GM12878 (cell line): Measurements from ENCODE around the gene AMH.
"Not testable (repeated sequence)": the region's sequence is repeated elsewhere in the genome, so short reads cannot be mapped to it uniquely, and the experiment has no call there.

Experiments
- BHLHE40 ChIP-seq, 2 experiments: fragments of 450-650 bp in 1 of 2; IDR thresholded peaks; 2 replicates each; pipeline ENCODE4 v1.6.1; 2011 to 2017; ENCODE audit warnings: low read depth in 2 of 2, borderline replicate concordance in 1 of 2, improper control_type of control experiment in 1 of 2, low read length in 1 of 2, mild to moderate bottlenecking in 1 of 2
- CHD1 ChIP-seq: IDR thresholded peaks from 2 replicates; pipeline ENCODE4 v1.6.1; 2012; ENCODE audit warnings: low read depth, low read length, improper control_type of control experiment
- CTCF ChIP-seq, 3 experiments: IDR thresholded peaks in 2 of 3; conservative IDR thresholded peaks in 1 of 3; 2 replicates each; pipeline ENCODE4 v1.5.1; 2011; ENCODE audit warnings: low read depth in 3 of 3, low read length in 3 of 3, mild to moderate bottlenecking in 3 of 3, control low read depth in 2 of 3, moderate library complexity in 2 of 3, inconsistent platforms in 1 of 3, mixed read lengths in 1 of 3; ENCODE audit not compliant: control insufficient read depth in 2 of 3, insufficient read depth in 1 of 3; ENCODE audit errors: extremely low read depth in 1 of 3
- EP300 ChIP-seq, 2 experiments: fragments of 150-350 bp in 1 of 2; IDR thresholded peaks; 2 replicates each; pipeline ENCODE4 v1.6.1; 2011 to 2012; ENCODE audit warnings: low read depth in 2 of 2, low read length in 2 of 2, borderline replicate concordance in 1 of 2, improper control_type of control experiment in 1 of 2, inconsistent platforms in 1 of 2; ENCODE audit not compliant: control insufficient read depth in 1 of 2
- EZH2 ChIP-seq: IDR thresholded peaks from 2 replicates; pipeline ENCODE4 v1.6.1; 2012; ENCODE audit warnings: low read depth, mild to moderate bottlenecking, control low read depth, inconsistent platforms, low read length, borderline replicate concordance; ENCODE audit not compliant: control insufficient read depth
- GABPA ChIP-seq: IDR thresholded peaks from 2 replicates; pipeline ENCODE4 v1.6.1; 2014; ENCODE audit warnings: antibody characterized with exemption, low read depth, mild to moderate bottlenecking, inconsistent platforms
- JUND ChIP-seq: IDR thresholded peaks from 2 replicates; pipeline ENCODE4 v1.6.1; 2012; ENCODE audit warnings: low read depth, mild to moderate bottlenecking, low read length, improper control_type of control experiment, moderate library complexity
- NFIC ChIP-seq: IDR thresholded peaks from 2 replicates; pipeline ENCODE4 v1.6.1; 2012; ENCODE audit warnings: low read depth, mild to moderate bottlenecking, inconsistent platforms, low read length, moderate library complexity
- POLR2A ChIP-seq: IDR thresholded peaks from 2 replicates; pipeline ENCODE4 v1.6.1; 2011; ENCODE audit warnings: low read depth, mild to moderate bottlenecking, low read length
- POLR2AphosphoS5 ChIP-seq: IDR thresholded peaks from 2 replicates; pipeline ENCODE4 v1.6.1; 2011; ENCODE audit warnings: mild to moderate bottlenecking, low read length, inconsistent platforms
- SREBF1 ChIP-seq: IDR thresholded peaks from 2 replicates; pipeline ENCODE4 v1.6.1; 2012; ENCODE audit warnings: mild to moderate bottlenecking, low read length
- ZNF217 ChIP-seq: fragments of 450-650 bp; IDR thresholded peaks from 2 replicates; pipeline ENCODE4 v1.6.1; 2017; ENCODE audit warnings: antibody characterized with exemption, mild to moderate bottlenecking
- ZZZ3 ChIP-seq: IDR thresholded peaks from 2 replicates; pipeline ENCODE4 v1.6.1; 2011; ENCODE audit warnings: low read depth; ENCODE audit not compliant: control insufficient read depth, insufficient read length

GRCh38 chr19:2281265-2282061 lies 32.3 kb downstream of the AMH start:
- TF ChIP-seq POLR2A; BHLHE40 (IDR thresholded peaks at IDR 0.05; ENCODE audit: borderline replicate concordance in 1 of 2, low read depth in 2 of 2, low read length in 1 of 2); CHD1; CTCF (IDR thresholded peaks at IDR 0.05 in 2 of 3, conservative IDR thresholded peaks at IDR 0.05 in 1 of 3; ENCODE audit: control insufficient read depth in 2 of 3, extremely low read depth in 1 of 3, insufficient read depth in 1 of 3, low read depth in 3 of 3, low read length in 3 of 3); GABPA; JUND; ZNF217; EP300 (IDR thresholded peaks at IDR 0.05; ENCODE audit: borderline replicate concordance in 1 of 2, control insufficient read depth in 1 of 2, low read depth in 2 of 2, low read length in 2 of 2); NFIC; POLR2AphosphoS5; ZZZ3; EZH2; SREBF1: not testable (repeated sequence)
